Measurements from ENCODE around the gene LONP2. TPM values are rescaled to one million over a fixed set of nuclear protein-coding genes. Genes with fewer than 3 reads are reported as not detected.

Gene LONP2
- total RNA-seq, 1 donor from 2014 or later = 30.6 TPM

- no peaks in the 10 kb centered on the region for H3K27me3 Mint-ChIP-seq (ENCODE audit: insufficient read depth, low read depth)
- H3K36me3 ChIP-seq = no peaks in the 10 kb centered on the region
- no peaks in the 10 kb centered on the region for H3F3A ChIP-seq (ENCODE audit: low read depth)
- H3K27ac Mint-ChIP-seq = no peak overlapping the region
- H3K27ac ChIP-seq = no peak overlapping the region
- peaks cover 96% of the 10 kb centered on the region for H3K79me2 ChIP-seq (ENCODE audit: low read depth)
- H3K9me3 ChIP-seq (ENCODE audit: low read depth) = no peaks in the 10 kb centered on the region
- H3K4me1 ChIP-seq = peaks cover 8% of the 10 kb centered on the region
- no peak for DNase-seq (ENCODE audit: low spot score)
- H3K9me3 Mint-ChIP-seq = no peaks in the 10 kb centered on the region
- H3K4me3 ChIP-seq = no peak overlapping the region
- H4K20me1 ChIP-seq (ENCODE audit: low read depth) = peaks cover 59% of the 10 kb centered on the region
- no peak overlapping the region for H2AFZ ChIP-seq (replicated peaks)
- H3K36me3 Mint-ChIP-seq = peaks cover 25% of the 10 kb centered on the region
- H3K4me2 ChIP-seq = no peak overlapping the region
- TF ChIP-seq EZH2 (IDR thresholded peaks at IDR 0.05) (no peak), EZH2phosphoT487 (IDR thresholded peaks at IDR 0.05) (no peak), CTCF (IDR thresholded peaks at IDR 0.05) (no peak)
- H3K27me3 ChIP-seq = no peaks in the 10 kb centered on the region
- H3K4me1 Mint-ChIP-seq = peaks cover 13% of the 10 kb centered on the region
- no peak overlapping the region for H3K4me3 Mint-ChIP-seq
- H3K9ac ChIP-seq = no peak overlapping the region
Measured at GRCh38 chr16:48359983-48360382, 115.9 kb downstream of the LONP2 start.

- H3K4me3 Mint-ChIP-seq = no peak overlapping the region
- no peaks in the 10 kb centered on the region for H3K9me3 Mint-ChIP-seq
- Histone ChIP-seq H2AFZ (replicated peaks) (no peak overlapping the region), H3K4me3 (no peak overlapping the region), H3K9me3 (ENCODE audit: low read depth) (no peaks in the 10 kb centered on the region), H3K27me3 (no peaks in the 10 kb centered on the region), H4K20me1 (ENCODE audit: low read depth) (peaks cover 67% of the 10 kb centered on the region), H3K79me2 (ENCODE audit: low read depth) (peaks cover 98% of the 10 kb centered on the region), H3K27ac (no peak overlapping the region), H3K36me3 (no peaks in the 10 kb centered on the region), H3K4me1 (peaks cover 14% of the 10 kb centered on the region), H3K9ac (no peak overlapping the region), H3K4me2 (no peak overlapping the region), H3F3A (ENCODE audit: low read depth) (peaks cover 8% of the 10 kb centered on the region)
- H3K27me3 Mint-ChIP-seq (ENCODE audit: insufficient read depth, low read depth) = no peaks in the 10 kb centered on the region
- no peak for TF ChIP-seq EZH2phosphoT487 (IDR thresholded peaks at IDR 0.05)
- no peak for TF ChIP-seq CTCF (IDR thresholded peaks at IDR 0.05)
- no peak for TF ChIP-seq EZH2 (IDR thresholded peaks at IDR 0.05)
- peaks cover 17% of the 10 kb centered on the region for H3K4me1 Mint-ChIP-seq
- H3K36me3 Mint-ChIP-seq = peaks cover 19% of the 10 kb centered on the region
- DNase-seq (ENCODE audit: low spot score) = no peak
- H3K27ac Mint-ChIP-seq = no peak overlapping the region
Measured at GRCh38 chr16:48361012-48361411, 116.9 kb downstream of the LONP2 start.

- Mint-ChIP-seq H3K4me1 (peaks cover 23% of the 10 kb centered on the region), H3K27me3 (ENCODE audit: insufficient read depth, low read depth) (no peaks in the 10 kb centered on the region), H3K27ac (no peak overlapping the region), H3K9me3 (no peaks in the 10 kb centered on the region), H3K36me3 (peaks cover 19% of the 10 kb centered on the region), H3K4me3 (no peak overlapping the region)
- Histone ChIP-seq H3K27me3 (no peaks in the 10 kb centered on the region), H3K36me3 (no peaks in the 10 kb centered on the region), H3K9ac (no peak overlapping the region), H3K9me3 (ENCODE audit: low read depth) (no peaks in the 10 kb centered on the region), H2AFZ (replicated peaks) (no peak overlapping the region), H3F3A (ENCODE audit: low read depth) (peaks cover 14% of the 10 kb centered on the region), H3K79me2 (ENCODE audit: low read depth) (peaks cover 100% of the 10 kb centered on the region), H3K27ac (no peak overlapping the region), H3K4me3 (no peak overlapping the region), H3K4me1 (peaks cover 14% of the 10 kb centered on the region), H3K4me2 (no peak overlapping the region), H4K20me1 (ENCODE audit: low read depth) (peaks cover 73% of the 10 kb centered on the region)
- no peak for TF ChIP-seq EZH2phosphoT487 (IDR thresholded peaks at IDR 0.05)
- no peak for TF ChIP-seq CTCF (IDR thresholded peaks at IDR 0.05)
- TF ChIP-seq EZH2 (IDR thresholded peaks at IDR 0.05) = no peak
- no peak for DNase-seq (ENCODE audit: low spot score)
Measured at GRCh38 chr16:48361540-48362144, 117.5 kb downstream of the LONP2 start.

Measured in neural progenitor cell (in vitro differentiated cells).